Kidney epithelial cell (primary cell): ENCODE data around the gene BASP1. TPM values are rescaled to one million over a fixed set of nuclear protein-coding genes. Genes with fewer than 3 reads are reported as not detected.

Source experiments
- DNase-seq: peaks from one replicate; pipeline ENCODE4 v3.0.0-alpha.2; 2010; ENCODE audit warnings: low read depth
- H3K27me3 ChIP-seq: 2 replicates; pipeline ENCODE4 v1.6.0; 2011; ENCODE audit warnings: low read length; ENCODE audit not compliant: control insufficient read depth, insufficient read depth
- H3K36me3 ChIP-seq: 2 replicates; pipeline ENCODE4 v1.5.1; 2011; ENCODE audit warnings: low read length; ENCODE audit not compliant: control insufficient read depth, insufficient read depth
- H3K4me3 ChIP-seq: 2 replicates; pipeline ENCODE4 v1.5.1; 2011; ENCODE audit warnings: low read depth, mild to moderate bottlenecking, control low read depth, low read length
- CTCF ChIP-seq: IDR thresholded peaks from 2 replicates; pipeline ENCODE4 v1.5.1; 2011; ENCODE audit warnings: mild to moderate bottlenecking, moderate library complexity, low read length, control low read depth, inconsistent platforms; ENCODE audit not compliant: insufficient read depth, poor library complexity, severe bottlenecking
- total RNA-seq: library from RNA; depleted of rRNA; stranded (reverse); fragments of >200 nt; gene quantifications from 2 replicates; pipeline ENCODE4 v1.2.3, GENCODE V29; 2015

Gene BASP1
- total RNA-seq, 1 donor from 2014 or later: 120 TPM

- no peaks in the 10 kb centered on the region for H3K27me3 ChIP-seq
- no peak overlapping the region for H3K4me3 ChIP-seq
- no peaks in the 10 kb centered on the region for H3K36me3 ChIP-seq
- DNase-seq: no peak
- TF ChIP-seq CTCF: no peak
Observed at GRCh38 chr5:17276445-17276844, 59.0 kb downstream of the BASP1 start.

GRCh38 chr5:17277907-17278306 is 60.5 kb downstream of the BASP1 start:
- Histone ChIP-seq H3K4me3 (no peak overlapping the region), H3K27me3 (no peaks in the 10 kb centered on the region), H3K36me3 (no peaks in the 10 kb centered on the region)
- no peak for DNase-seq
- no peak for TF ChIP-seq CTCF

GRCh38 chr5:17278931-17279330 is 61.5 kb downstream of the BASP1 start:
- no peak for DNase-seq
- TF ChIP-seq CTCF: no peak
- no peak overlapping the region for H3K4me3 ChIP-seq
- H3K36me3 ChIP-seq: no peaks in the 10 kb centered on the region
- H3K27me3 ChIP-seq: no peaks in the 10 kb centered on the region

- H3K27me3 ChIP-seq: no peaks in the 10 kb centered on the region
- H3K4me3 ChIP-seq: no peak overlapping the region
- no peaks in the 10 kb centered on the region for H3K36me3 ChIP-seq
- DNase-seq: no peak
- TF ChIP-seq CTCF: no peak
Observed at GRCh38 chr5:17279487-17279886, 62.1 kb downstream of the BASP1 start.

GRCh38 chr5:17282283-17283120 is 65.1 kb downstream of the BASP1 start:
- no peak for TF ChIP-seq CTCF
- no peak for DNase-seq
- no peaks in the 10 kb centered on the region for H3K27me3 ChIP-seq
- no peaks in the 10 kb centered on the region for H3K36me3 ChIP-seq
- no peak overlapping the region for H3K4me3 ChIP-seq

GRCh38 chr5:17283121-17283415 is 65.6 kb downstream of the BASP1 start:
- no peak for DNase-seq
- H3K4me3 ChIP-seq: no peak overlapping the region
- no peaks in the 10 kb centered on the region for H3K36me3 ChIP-seq
- H3K27me3 ChIP-seq: no peaks in the 10 kb centered on the region
- TF ChIP-seq CTCF: no peak
